GM12892 (cell line): ENCODE data around the gene NHLRC3.

Experiments
- POLR2A ChIP-seq: IDR thresholded peaks from 2 replicates; pipeline ENCODE4 v1.6.1; 2011; ENCODE audit warnings: low read depth, low read length, control low read depth
- POLR2AphosphoS5 ChIP-seq: IDR thresholded peaks from 2 replicates; pipeline ENCODE4 v1.6.1; 2011; ENCODE audit warnings: low read depth, low read length, control low read depth
- TAF1 ChIP-seq: IDR thresholded peaks from 2 replicates; pipeline ENCODE4 v1.6.1; 2011; ENCODE audit warnings: low read depth, mild to moderate bottlenecking, control low read depth, low read length, borderline replicate concordance

DNA sequence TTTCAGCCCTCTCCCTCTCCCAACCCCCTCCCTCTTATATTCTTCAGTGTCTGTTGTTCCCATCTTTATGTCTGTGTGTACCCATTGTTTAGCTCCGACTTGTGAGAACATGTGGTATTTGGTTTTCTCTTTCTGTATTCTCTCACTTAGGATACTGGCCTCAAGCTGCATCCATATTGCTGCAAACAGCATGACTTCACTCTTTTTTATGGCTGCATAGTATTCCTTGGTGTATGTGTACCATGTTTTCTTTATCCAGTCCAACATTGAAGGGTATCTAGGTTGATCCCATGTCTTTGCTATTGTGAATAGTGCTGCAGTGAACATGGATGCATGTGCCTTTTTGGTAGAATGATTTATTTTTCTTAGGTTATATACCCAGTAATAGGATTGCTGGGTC, 17.8 kb downstream of the NHLRC3 start:
- TF ChIP-seq POLR2A (no peak), POLR2AphosphoS5 (no peak), TAF1 (no peak)
